Neural progenitor cell (in vitro differentiated cells): ENCODE data around the gene SUPT4H1. TPM values are rescaled to one million over a fixed set of nuclear protein-coding genes. Genes with fewer than 3 reads are reported as not detected.

Experiments
- DNase-seq: peaks from one replicate; pipeline ENCODE4 v3.0.0-alpha.2; 2016; ENCODE audit warnings: low spot score
- H2AFZ ChIP-seq: fragments of 200-600 bp; sonication (generic); replicated peaks from 2 replicates; pipeline ENCODE4 v1.6.1; 2016; ENCODE audit warnings: antibody characterized with exemption
- H3F3A ChIP-seq: fragments of 200-600 bp; sonication (generic); 2 replicates; pipeline ENCODE4 v1.6.1; 2016; ENCODE audit warnings: antibody characterized with exemption, low read depth
- H3K27ac ChIP-seq: fragments of 200-600 bp; sonication (generic); 2 replicates; pipeline ENCODE4 v1.5.1; 2016; ENCODE audit warnings: mild to moderate bottlenecking
- H3K27me3 ChIP-seq: fragments of 200-600 bp; sonication (generic); 2 replicates; pipeline ENCODE4 v1.6.1; 2016; ENCODE audit warnings: mild to moderate bottlenecking, moderate library complexity
- H3K36me3 ChIP-seq: fragments of 200-600 bp; sonication (generic); 2 replicates; pipeline ENCODE4 v1.5.1; 2016
- H3K4me1 ChIP-seq: fragments of 200-600 bp; sonication (generic); 2 replicates; pipeline ENCODE4 v1.6.1; 2016; ENCODE audit warnings: mixed run types
- H3K4me2 ChIP-seq: fragments of 200-600 bp; sonication (generic); 2 replicates; pipeline ENCODE4 v1.6.1; 2016
- H3K4me3 ChIP-seq: fragments of 200-600 bp; sonication (generic); 2 replicates; pipeline ENCODE4 v1.5.1; 2016
- H3K79me2 ChIP-seq: fragments of 200-600 bp; sonication (generic); 2 replicates; pipeline ENCODE4 v1.6.1; 2016; ENCODE audit warnings: low read depth
- H3K9ac ChIP-seq: fragments of 200-600 bp; sonication (generic); 2 replicates; pipeline ENCODE4 v1.6.1; 2016
- H3K9me3 ChIP-seq: fragments of 200-600 bp; sonication (generic); 2 replicates; pipeline ENCODE4 v1.5.1; 2016; ENCODE audit warnings: low read depth
- H4K20me1 ChIP-seq: fragments of 200-600 bp; sonication (generic); 2 replicates; pipeline ENCODE4 v1.6.1; 2016; ENCODE audit warnings: low read depth
- H3K27ac Mint-ChIP-seq: 3 replicates; pipeline ENCODE4 v1.8.0; 2021; ENCODE audit warnings: mixed read lengths
- H3K27me3 Mint-ChIP-seq: 2 replicates; pipeline ENCODE4 v1.8.0; 2022; ENCODE audit warnings: low read depth, mild to moderate bottlenecking, inconsistent platforms, moderate library complexity, mixed read lengths; ENCODE audit not compliant: insufficient read depth
- H3K36me3 Mint-ChIP-seq: 3 replicates; pipeline ENCODE4 v1.8.0; 2021; ENCODE audit warnings: mixed read lengths
- H3K4me1 Mint-ChIP-seq: 3 replicates; pipeline ENCODE4 v1.8.0; 2021; ENCODE audit warnings: mixed read lengths
- H3K4me3 Mint-ChIP-seq: 3 replicates; pipeline ENCODE4 v1.8.0; 2021; ENCODE audit warnings: mild to moderate bottlenecking, moderate library complexity, mixed read lengths
- H3K9me3 Mint-ChIP-seq: 3 replicates; pipeline ENCODE4 v1.8.0; 2020; ENCODE audit warnings: mixed read lengths
- EZH2 ChIP-seq: fragments of 200-600 bp; sonication (generic); IDR thresholded peaks from 2 replicates; pipeline ENCODE4 v1.6.1; 2017; ENCODE audit warnings: antibody characterized with exemption, mild to moderate bottlenecking, moderate library complexity
- EZH2phosphoT487 ChIP-seq: fragments of 200-600 bp; sonication (generic); IDR thresholded peaks from 2 replicates; pipeline ENCODE4 v1.6.1; 2017; ENCODE audit warnings: antibody characterized with exemption
- total RNA-seq: library from RNA; depleted of rRNA; stranded (reverse); fragments of >200 nt; gene quantifications from 2 replicates; pipeline ENCODE4 v1.2.3, GENCODE V29; 2015; ENCODE audit warnings: low replicate concordance
- TF ChIP-seq, protein P1 (sequence below): fragments of 200-600 bp; sonication (generic); IDR thresholded peaks from 2 replicates; pipeline ENCODE4 v1.5.1; 2017; ENCODE audit warnings: antibody characterized with exemption, mild to moderate bottlenecking

SUPT4H1 gene
- total RNA-seq, 1 donor from 2014 or later, result 103 TPM

DNA sequence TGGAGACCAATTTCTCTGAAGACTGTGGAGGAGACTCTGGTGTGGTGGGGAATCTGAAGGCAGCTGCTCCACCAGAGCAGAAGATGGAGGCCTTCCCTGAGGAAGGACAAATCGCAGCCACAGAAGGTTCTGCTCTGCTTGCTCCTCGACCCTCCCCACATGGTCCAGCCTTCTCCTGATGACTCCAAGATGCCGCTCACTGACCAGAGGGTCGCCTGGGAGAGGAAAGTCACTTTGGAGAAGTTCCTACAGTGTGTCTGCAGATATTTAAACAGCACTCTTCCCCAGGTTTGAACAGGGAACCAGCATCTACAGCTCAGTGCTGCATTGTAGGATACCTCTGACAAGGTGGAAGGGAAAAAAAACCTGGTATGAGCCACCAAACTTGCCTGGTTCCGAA lies 21.0 kb upstream of the SUPT4H1 start:
- Histone ChIP-seq H3K9ac (no peak overlapping the region), H3K27ac (no peak overlapping the region), H4K20me1 (no peaks in the 10 kb centered on the region), H3K9me3 (no peaks in the 10 kb centered on the region), H3K79me2 (no peaks in the 10 kb centered on the region), H2AFZ (peak overlapping the region; percentile 63), H3K4me3 (no peak overlapping the region), H3K4me1 (no peaks in the 10 kb centered on the region), H3F3A (no peaks in the 10 kb centered on the region), H3K4me2 (no peak overlapping the region), H3K36me3 (no peaks in the 10 kb centered on the region), H3K27me3 (no peaks in the 10 kb centered on the region)
- Mint-ChIP-seq H3K4me1 (peaks cover 19% of the 10 kb centered on the region), H3K27ac (no peak overlapping the region), H3K27me3 (peaks cover 3% of the 10 kb centered on the region), H3K36me3 (peaks cover 2% of the 10 kb centered on the region), H3K9me3 (no peaks in the 10 kb centered on the region), H3K4me3 (no peak overlapping the region)
- DNase-seq, result no peak
- TF ChIP-seq EZH2phosphoT487 (no peak), EZH2 (no peak)
- TF ChIP-seq, protein P1, sequence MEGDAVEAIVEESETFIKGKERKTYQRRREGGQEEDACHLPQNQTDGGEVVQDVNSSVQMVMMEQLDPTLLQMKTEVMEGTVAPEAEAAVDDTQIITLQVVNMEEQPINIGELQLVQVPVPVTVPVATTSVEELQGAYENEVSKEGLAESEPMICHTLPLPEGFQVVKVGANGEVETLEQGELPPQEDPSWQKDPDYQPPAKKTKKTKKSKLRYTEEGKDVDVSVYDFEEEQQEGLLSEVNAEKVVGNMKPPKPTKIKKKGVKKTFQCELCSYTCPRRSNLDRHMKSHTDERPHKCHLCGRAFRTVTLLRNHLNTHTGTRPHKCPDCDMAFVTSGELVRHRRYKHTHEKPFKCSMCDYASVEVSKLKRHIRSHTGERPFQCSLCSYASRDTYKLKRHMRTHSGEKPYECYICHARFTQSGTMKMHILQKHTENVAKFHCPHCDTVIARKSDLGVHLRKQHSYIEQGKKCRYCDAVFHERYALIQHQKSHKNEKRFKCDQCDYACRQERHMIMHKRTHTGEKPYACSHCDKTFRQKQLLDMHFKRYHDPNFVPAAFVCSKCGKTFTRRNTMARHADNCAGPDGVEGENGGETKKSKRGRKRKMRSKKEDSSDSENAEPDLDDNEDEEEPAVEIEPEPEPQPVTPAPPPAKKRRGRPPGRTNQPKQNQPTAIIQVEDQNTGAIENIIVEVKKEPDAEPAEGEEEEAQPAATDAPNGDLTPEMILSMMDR, result no peak

DNA sequence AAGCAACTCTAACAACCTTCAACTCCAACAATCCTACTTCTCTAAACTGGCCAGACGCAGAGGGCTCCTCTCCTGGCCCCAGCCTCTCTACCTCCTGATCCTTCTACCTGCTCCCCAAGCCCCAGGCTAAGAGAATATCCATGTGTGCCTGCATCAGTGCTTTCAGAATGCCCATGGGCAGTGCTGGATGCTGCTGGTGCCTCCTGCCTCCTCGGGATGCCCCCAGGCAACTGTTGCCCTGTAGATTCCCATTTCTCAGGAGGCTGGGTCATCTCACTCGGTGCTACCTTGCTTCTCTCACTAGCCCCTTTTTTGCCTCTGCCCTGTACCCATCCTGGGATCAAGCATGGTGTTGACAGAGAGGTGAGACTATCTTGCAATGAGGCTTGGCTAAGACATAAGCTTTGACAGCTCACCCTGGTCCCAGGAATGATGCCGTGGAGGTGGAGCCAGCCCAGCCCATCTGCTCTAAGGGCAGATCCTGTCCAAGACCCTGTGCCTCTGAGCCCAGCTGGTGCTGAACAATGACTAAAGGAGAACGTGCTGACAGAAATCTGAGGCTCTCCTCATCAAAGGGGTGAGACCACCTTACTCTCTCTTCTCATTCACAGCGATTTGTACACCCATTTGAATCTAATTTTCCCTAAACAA lies 19.4 kb upstream of the SUPT4H1 start:
- H3K4me2 ChIP-seq, result no peak overlapping the region
- peaks cover 2% of the 10 kb centered on the region for H3K36me3 Mint-ChIP-seq
- H4K20me1 ChIP-seq, result no peaks in the 10 kb centered on the region
- no peak for DNase-seq
- no peak overlapping the region for H3K27ac ChIP-seq
- no peaks in the 10 kb centered on the region for H3K9me3 ChIP-seq
- H3K27ac Mint-ChIP-seq, result no peak overlapping the region
- H3K4me1 ChIP-seq, result no peaks in the 10 kb centered on the region
- H3K27me3 ChIP-seq, result no peaks in the 10 kb centered on the region
- no peak overlapping the region for H2AFZ ChIP-seq
- TF ChIP-seq EZH2phosphoT487, result no peak
- TF ChIP-seq, protein P1, result no peak
- TF ChIP-seq EZH2, result no peak
- H3K4me3 Mint-ChIP-seq, result no peak overlapping the region
- peaks cover 3% of the 10 kb centered on the region for H3K27me3 Mint-ChIP-seq
- H3K4me3 ChIP-seq, result no peak overlapping the region
- no peaks in the 10 kb centered on the region for H3K36me3 ChIP-seq
- no peaks in the 10 kb centered on the region for H3K9me3 Mint-ChIP-seq
- H3K9ac ChIP-seq, result no peak overlapping the region
- H3F3A ChIP-seq, result no peaks in the 10 kb centered on the region
- H3K4me1 Mint-ChIP-seq, result peaks cover 11% of the 10 kb centered on the region
- no peaks in the 10 kb centered on the region for H3K79me2 ChIP-seq

DNA sequence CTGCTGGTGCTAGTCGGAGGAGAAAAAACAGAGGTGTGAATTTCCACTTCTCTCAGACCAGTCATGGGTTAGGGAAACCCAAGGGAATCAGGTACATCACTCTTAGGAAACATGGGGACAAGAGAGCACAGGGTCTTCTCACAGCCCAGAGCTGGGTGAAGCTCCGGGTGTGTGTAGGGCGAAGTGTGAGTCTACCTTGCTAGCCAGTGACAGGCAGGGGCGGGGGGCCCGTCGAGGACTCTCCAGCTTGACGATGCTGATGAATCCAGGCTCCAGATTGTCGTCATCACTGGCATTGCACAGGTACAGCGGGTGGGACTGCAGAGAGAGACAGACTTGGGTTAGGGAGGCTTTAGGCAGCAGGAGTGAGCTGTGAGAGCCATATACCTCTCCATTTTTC lies 18.7 kb upstream of the SUPT4H1 start:
- Histone ChIP-seq H2AFZ (no peak overlapping the region), H3F3A (no peaks in the 10 kb centered on the region), H3K79me2 (no peaks in the 10 kb centered on the region), H3K4me1 (no peaks in the 10 kb centered on the region), H3K27ac (no peak overlapping the region), H4K20me1 (no peaks in the 10 kb centered on the region), H3K9ac (no peak overlapping the region), H3K27me3 (no peaks in the 10 kb centered on the region), H3K36me3 (no peaks in the 10 kb centered on the region), H3K4me3 (no peak overlapping the region), H3K4me2 (no peak overlapping the region), H3K9me3 (no peaks in the 10 kb centered on the region)
- peaks cover 13% of the 10 kb centered on the region for H3K4me1 Mint-ChIP-seq
- H3K36me3 Mint-ChIP-seq, result peaks cover 2% of the 10 kb centered on the region
- H3K27ac Mint-ChIP-seq, result no peak overlapping the region
- H3K4me3 Mint-ChIP-seq, result no peak overlapping the region
- H3K27me3 Mint-ChIP-seq, result peaks cover 1% of the 10 kb centered on the region
- no peaks in the 10 kb centered on the region for H3K9me3 Mint-ChIP-seq
- DNase-seq, result no peak
- TF ChIP-seq EZH2phosphoT487 (no peak), EZH2 (no peak)
- TF ChIP-seq, protein P1, result no peak
